Measurements from ENCODE around the gene ADGRB2.

GRCh38 chr1:31785947-31786290, 21.8 kb upstream of the ADGRB2 start:
- TF ChIP-seq CTCF (conservative IDR thresholded peaks at IDR 0.05; ENCODE audit: low read length): no peak
- TF ChIP-seq EZH2phosphoT487 (IDR thresholded peaks at IDR 0.05; ENCODE audit: borderline replicate concordance): no peak

All from Loucy (cell line).